HG03469 (cell line): ENCODE data around the gene WDR27.
"Not testable (repeated sequence)": the region's sequence is repeated elsewhere in the genome, so short reads cannot be mapped to it uniquely, and the experiment has no call there.

Source experiments
- ATAC-seq: cut with Tn5 transposase; IDR thresholded peaks from one replicate; pipeline ENCODE4 v1.9.1; 2021; ENCODE audit warnings: mild to moderate bottlenecking, moderate library complexity, moderate number of reproducible peaks; ENCODE audit not compliant: unreplicated experiment

WDR27 gene

DNA sequence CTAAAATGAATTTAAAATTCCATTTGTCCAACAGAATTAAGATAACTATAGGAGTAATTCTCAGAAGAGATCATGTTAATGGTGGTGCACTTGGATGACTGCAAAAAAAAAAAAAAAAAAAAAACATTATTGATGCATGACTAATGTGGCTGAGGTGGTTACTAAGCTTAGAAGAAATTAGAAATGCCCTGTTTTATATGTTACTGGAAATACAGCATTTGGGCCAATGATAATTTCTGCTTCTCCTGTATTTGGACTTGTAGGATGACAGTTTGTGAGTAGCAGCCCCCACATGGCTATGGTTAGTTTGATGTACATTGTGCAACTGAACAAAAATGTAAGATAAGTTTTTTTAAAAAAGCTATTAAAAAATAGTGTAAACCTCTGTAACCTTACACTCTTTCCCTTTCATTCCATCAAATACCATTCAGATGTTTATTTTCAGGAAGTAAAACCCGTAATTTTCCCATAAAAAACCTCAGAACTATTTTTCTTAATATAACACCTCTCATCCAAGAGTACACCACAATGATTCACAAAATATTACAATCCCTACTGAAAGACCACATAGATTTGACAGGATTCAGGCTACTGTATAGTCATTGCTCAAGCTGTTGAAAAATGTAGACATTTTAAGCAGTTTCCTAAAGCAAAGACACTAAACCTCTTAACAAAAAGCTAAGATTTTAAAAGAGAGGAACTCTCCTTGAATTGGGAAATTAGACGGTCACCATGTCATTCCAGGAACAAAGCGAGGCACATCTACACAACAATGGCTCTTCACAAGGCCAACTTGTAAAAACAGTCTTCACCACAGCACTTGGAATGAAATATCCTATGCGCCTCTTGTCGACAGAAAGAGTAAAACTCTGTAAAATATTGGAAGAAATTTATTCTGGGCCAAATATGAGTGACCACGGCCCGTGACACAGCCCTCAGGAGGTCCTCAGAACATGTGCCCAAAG lies 83.0 kb downstream of the WDR27 start:
- no peak for ATAC-seq

DNA sequence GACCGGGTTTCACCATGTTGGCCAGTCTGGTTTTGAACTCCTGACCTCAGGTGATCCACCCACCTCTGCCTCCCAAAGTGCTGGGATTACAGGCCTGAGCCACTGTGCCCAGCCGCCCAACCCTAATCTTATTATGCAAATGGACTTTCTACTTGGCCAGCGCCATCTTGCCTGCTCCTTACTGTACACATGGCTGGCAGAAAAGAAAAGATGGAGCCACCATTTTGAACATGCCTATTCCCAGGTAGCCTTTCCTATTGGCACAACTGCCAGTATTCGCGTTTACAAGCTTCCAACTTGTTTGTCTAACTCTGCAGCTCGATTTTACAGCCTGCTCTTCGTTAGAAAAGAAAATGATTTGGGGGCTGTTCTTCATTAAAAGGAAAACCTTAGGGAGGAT lies 84.3 kb downstream of the WDR27 start:
- ATAC-seq: no peak

DNA sequence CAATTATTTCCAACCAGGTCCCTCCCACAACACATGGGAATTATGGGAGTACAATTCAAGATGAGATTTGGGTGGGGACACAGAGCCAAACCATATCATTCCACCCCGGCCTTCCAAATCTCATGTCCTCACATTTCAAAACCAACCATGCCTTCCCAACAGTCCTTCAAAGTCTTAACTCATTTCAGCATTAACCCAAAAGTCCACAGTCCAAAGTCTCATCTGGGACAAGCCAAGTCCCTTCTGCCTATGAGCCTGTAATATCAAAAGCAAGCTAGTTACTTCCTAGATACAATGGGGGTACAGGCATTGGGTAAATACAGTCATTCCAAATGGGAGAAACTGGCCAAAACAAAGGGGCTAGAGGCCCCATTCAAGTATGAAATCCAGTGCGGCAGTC lies 93.2 kb downstream of the WDR27 start:
- ATAC-seq: not testable (repeated sequence)

DNA sequence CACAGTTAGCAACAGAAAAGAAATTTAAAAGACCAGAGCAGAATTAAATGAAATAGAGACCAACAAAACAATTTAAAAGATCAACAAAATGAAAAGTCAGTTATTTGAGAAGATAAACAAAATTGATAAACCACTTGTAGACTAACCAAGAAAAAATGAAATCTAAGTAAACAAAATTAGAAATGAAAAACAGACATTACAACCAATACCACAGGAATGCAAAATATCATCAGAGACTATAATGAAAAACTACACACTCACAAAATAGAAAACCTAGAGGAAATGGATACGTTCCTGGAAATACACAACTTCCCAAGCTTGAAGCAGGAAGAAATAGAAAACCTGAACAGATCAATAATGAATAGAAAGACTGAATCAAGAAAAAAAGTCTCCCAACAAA lies 97.8 kb downstream of the WDR27 start:
- ATAC-seq: no peak

DNA sequence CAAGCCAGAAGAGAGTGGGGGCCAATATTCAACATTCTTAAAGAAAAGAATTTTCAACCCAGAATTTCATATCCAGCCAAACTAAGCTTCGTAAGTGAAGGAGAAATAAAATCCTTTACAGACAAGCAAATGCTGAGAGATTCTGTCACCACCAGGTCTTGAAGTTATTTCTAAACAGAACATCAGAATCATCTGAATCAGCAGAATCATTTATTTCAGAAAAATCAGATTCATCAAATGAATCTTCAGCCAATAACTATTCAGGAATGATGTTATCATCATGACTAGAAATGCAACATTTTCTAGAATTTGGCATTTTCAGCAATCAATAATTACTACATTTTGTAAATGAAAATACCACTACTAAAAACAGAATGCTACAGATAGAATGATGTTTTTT lies 100.7 kb downstream of the WDR27 start:
- ATAC-seq: not testable (repeated sequence)

DNA sequence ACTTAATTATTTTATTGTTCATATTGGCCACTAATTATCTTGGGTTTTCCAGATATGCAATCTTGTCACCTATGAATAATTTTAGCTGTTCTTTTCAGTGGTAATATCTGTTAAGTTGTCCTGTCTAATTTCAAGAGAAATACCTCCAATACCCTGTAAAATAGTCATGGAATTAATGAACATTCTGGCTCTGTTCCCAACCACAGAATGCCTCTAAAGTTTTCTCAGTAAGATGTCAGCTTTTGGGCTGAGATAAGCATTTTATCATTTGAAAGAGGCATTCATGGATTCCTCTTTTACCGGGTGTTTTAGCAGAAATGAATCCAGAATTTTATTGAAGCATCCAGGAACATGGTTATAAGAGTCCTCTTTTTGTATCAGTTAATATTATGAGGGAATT lies 109.3 kb downstream of the WDR27 start:
- no peak for ATAC-seq

DNA sequence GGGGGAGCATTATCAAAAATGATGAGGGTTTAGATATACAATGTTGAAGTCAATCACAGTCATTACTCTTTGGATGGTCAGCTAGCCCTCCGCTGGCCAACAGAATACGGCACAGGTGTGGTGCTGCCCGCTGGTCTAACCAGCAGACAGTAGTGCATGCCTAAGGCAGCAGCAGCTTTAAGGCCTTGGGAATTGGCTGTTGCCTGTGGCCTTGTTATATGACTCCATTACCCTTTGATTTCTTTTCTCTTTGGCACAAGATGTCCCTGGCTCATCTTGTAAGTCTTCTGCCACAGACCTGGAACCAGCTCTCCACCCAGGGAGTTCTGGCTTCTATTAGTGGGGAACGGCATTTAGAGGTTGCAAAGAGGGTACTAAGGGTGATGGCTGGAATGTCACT lies 110.2 kb downstream of the WDR27 start:
- no peak for ATAC-seq

DNA sequence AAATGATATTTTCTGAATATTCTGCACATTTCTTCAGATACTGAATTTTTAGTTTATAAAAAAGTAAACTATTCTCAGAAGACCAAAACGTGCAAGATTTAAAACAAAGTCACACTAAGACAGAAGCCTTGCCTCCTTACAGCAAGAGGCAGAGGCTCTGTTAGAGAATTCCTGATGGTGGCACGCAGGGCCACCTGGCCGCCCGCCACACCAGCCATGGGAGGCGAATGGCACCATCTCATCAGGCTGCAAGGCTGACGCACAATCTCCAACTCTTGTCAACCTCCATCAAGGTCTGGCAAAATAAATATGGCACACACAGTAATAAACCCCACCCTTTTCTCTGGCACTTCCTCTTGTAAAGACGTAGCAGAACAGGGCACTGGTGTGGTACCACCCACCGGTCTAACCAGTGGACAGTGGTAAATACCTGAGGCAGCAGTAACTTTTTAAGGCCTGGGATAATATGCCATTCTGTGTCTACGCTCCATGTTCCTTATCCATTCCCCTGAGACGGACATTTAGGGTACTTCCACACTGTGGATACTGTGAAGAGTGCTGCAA lies 111.4 kb downstream of the WDR27 start:
- ATAC-seq: no peak

DNA sequence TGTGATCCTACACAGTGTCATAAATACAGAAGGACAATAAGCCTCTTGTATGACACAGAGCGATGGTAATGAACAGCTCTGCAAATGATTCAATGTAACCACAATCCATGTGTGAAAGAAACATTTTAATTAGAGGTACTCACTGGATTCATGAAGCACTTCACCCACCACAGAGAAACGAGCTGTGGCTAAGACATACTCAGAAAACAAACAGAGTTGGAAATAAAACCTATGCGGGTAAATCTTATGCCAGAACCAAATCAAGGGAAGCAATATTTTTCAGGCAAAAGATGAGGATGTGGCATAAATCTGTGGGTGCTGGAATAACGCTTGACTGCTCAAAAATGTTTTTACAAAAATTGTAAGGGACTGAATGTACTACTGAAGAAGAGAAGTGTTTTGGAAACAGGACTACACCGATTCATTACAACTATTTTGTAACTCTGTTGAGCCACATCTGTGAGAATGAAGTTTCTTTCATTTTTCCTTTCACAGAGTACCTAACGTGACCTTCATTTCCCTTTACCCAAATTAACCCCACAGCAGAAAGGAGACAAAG lies 112.1 kb downstream of the WDR27 start:
- ATAC-seq: peak; percentile 64

DNA sequence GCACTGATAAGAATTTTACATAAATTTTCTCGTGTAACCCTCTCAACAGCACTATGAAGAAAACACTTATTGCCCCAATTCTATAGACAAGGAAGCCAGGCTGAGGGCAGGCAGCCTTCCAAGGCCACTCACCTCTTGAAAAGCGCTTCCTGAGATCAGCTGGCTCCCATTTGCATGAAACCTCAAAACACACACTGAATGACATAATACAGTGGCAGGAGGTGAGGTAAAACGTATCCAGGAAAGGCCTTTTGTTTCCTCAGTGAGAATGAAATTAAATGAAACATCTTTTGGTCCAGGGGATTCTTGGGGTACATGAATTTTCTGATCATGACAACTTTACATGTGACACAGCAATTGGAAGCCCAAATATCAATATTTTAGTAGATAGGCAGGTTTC lies 112.5 kb downstream of the WDR27 start:
- ATAC-seq: peak; percentile 77

DNA sequence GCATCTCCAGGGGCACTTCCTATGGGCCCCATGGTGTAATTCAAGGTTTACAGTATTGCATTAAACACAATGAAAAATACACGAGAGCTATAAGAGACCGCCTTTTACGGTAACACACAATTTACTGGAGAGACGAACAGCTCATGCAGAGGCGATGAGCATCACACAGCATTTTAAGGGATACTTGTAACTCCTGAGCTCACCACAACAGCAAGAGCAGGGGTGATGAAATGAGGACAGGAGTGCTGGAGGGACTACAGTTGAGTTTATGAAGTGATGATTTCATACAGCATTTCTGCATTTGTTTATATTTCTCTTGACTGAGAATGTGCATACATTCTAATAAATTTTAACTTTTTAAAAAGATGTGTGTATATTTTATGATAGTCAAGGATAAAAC lies 113.9 kb downstream of the WDR27 start:
- no peak for ATAC-seq

DNA sequence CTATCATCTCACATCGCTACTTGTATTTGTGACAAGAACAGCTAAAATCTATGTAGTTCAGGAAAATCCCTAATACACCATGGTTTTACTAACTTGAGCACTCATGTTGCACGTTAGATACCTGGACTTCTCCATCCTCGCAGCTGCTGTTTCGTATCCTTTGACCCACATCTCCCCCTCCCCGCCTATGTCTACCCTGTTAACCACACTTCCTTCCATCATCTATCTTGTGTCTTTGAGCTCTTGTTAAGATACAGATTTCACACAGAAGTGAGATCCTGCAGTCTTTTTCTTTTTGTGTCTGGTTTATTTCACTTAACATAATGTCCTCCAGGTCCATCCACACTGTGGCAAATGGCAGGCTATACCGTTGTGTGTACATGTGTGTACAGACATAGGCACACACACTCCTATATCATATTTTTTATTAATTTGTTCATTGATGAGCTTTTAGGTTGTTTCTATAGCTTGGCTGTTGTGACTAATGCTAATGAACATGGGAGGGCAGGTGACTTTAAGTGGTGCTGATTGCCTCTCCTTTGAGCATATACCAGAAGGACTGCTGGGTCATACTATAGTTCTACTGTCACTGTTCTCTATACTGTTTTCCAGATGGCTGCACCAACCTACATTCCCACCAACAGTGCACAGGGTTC lies 117.8 kb downstream of the WDR27 start:
- no peak for ATAC-seq

DNA sequence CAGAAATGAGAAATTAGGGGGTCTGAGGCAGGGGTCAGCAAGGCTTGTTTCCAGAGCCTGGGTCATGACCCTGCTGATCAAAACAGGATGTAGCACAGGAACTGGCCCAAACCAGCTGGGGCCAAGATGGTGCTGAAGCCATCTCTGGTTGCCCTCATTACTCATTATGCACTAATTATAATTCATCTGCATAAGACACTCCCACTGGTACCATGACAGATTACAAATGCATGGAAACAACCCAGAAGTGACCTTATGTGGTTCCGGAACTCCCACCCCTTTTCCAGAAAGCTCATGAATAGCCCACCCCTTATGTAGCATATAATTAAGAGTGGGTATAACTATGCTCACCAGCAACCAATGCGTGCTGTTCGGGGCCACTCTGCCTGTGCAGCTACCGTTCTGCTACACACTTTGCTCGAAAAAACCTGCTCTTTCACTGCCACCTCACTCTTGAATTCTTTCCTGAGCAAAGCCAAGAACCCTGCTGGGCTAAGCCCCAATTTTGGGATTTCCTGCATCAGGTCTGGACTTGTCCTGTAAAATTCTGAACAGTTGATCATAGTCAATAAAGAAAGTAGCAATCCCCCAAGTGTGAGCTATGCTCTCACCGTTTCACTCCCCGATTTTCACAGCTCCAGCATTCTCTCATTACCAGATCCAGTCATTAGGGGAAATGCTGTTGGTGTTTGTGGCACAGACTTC lies 122.3 kb downstream of the WDR27 start:
- no peak for ATAC-seq

DNA sequence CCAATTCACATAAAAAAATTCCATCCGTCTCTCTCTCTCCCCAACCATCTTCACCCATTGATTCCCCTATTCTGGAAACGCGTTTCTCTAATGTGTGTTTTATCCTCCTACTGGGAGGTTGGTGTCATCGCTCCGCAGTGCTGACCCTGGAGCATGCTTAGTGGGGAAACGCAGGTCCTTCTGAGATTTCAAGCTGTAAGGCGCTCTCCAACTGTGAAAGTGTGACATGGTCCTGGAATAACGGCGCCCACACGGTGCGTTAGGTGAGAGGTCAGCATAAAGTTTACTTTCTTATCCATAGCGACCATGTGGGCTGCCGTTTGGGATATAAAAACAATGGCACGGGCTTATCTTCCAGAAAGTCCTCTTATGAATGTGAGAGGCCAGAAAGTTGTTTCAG lies 123.9 kb downstream of the WDR27 start:
- no peak for ATAC-seq

DNA sequence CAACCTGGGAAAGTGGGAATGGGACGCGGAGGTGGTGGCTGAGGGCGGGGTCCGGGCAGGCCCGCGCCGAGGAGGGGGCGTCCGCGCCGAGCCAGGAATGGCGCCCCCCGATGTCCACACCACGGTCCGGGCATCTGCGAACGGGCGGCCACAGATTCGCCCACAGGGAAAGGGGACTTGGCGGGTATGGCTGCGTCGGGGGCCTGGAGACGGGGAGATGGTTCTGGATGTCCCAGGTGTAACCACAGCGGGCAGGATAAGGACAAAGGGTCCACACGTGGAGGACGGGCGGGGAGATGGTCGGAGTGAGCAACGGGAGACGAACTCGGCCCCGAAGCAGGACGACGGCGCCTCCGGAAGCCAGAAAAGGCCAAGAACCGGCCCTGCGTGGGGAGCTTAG lies 124.6 kb downstream of the WDR27 start:
- ATAC-seq: no peak

DNA sequence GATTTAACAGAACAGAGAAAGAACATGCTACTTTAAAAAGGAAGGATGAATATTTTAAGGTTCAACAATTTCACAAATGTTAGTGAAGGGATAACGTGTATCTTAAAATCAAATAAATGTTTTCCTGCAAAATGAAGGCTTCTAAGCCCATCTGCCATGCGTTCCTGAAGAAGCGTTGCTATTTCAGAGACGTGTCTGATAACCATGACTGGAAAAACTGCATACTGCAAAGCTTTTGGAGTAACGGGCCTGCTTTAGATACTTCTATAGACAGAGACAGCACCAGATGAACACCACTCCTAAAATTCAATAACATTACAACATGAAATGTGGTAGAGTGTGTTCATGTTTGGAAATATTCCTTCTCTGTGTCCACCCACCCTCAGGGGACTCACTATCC lies 126.0 kb downstream of the WDR27 start:
- ATAC-seq: no peak

DNA sequence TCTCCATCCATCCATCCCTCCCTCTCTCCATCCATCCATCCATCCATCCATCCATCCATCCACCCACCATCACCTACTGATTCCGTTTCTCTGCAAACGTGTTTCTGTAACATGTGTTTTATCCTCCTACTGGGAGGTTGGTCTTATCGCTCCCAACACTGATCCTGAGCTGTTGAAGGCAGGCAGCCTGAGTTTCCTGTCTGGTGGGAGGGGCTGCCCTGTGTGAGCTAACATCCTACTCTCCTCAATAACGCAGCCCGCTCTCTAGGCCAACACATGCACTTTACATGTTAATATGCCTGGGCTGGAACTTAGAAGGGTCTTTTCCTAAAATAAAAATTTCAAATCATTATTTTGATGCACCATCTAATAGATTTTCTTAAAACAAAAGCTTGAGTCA lies 126.5 kb downstream of the WDR27 start:
- no peak for ATAC-seq

DNA sequence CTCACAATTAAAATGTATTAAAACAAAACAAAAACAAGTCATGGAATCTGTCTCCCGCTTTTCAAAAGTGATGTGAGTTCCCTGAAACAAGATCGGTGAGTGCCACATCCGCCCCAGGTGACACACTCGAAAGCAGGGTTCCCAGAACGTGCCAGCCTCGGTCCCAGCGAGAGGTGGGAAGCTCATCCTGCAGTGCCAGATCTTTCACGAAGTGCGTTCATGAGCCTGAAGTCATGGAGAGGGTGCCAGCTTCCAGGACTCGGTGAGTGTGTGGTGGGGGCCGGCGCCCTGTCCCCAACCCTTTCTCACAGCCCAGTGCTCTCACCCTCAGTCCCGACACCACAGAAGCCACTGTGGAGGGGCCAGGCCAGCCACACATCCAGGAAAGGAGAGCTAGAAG lies 127.4 kb downstream of the WDR27 start:
- ATAC-seq: no peak

DNA sequence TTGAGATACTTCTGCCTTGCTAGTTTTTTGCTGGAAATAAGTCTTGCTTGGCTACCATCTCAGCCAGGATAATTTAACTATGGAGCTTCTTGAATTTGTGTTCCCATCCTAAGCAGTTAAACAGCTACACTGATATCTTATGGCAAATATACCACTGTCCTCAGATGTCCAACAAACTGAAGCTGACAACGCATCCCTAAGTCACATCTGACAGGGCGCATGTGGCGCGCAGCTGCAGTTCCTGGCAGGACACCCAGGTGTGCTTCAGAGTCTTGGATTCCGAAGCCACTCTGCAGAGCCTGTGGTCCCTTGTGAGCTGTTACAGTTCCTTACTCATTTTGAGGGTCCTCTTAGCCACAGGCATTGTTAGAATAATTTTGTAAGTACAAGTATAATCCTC lies 127.9 kb downstream of the WDR27 start:
- no peak for ATAC-seq

DNA sequence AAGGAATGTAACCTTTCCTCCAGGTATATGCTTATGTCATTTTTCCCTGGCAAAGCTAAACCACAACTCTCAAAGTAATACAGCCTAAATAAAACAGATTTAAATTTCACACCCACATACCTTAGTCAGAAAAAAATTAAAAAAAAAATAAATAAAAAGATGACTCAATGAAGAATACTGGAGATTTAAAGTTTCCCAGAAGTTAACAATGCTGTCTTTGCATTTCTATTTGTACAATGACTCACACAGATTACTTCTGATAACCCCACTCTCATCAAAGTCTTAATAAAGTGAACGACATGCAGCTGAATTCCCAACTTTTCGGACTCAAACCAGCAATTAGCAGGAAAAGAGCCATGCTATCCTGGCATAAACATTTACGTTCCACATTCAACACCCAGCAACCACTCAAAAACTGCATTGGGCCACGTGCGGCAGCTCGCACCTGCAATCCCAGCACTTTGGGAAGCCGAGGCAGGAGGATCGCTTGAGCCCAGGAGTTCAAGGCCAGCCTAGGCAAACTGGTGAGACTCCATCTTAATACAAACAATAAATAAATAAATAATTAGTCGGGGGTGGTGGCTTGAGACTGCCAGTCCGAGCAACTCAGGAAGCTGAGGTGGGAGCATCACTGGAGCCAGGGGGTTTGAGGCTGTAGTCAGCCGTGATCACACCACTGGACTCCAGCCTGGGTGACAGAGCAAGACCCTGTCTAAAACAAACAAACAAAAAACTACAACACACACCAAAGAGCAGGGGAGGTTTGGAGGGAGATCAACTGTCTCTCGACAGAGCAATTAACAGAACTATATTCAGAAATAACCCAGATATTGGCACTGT lies 130.5 kb downstream of the WDR27 start:
- no peak for ATAC-seq
